GM19351 (cell line): ENCODE measurements around the gene STAMBP.
"Not testable (repeated sequence)": the region's sequence is repeated elsewhere in the genome, so short reads cannot be mapped to it uniquely, and the experiment has no call there.

Source experiments
- ATAC-seq: cut with Tn5 transposase; IDR thresholded peaks from one replicate; pipeline ENCODE4 v1.9.1; 2021; ENCODE audit warnings: mild to moderate bottlenecking, moderate library complexity; ENCODE audit not compliant: unreplicated experiment

STAMBP gene

DNA sequence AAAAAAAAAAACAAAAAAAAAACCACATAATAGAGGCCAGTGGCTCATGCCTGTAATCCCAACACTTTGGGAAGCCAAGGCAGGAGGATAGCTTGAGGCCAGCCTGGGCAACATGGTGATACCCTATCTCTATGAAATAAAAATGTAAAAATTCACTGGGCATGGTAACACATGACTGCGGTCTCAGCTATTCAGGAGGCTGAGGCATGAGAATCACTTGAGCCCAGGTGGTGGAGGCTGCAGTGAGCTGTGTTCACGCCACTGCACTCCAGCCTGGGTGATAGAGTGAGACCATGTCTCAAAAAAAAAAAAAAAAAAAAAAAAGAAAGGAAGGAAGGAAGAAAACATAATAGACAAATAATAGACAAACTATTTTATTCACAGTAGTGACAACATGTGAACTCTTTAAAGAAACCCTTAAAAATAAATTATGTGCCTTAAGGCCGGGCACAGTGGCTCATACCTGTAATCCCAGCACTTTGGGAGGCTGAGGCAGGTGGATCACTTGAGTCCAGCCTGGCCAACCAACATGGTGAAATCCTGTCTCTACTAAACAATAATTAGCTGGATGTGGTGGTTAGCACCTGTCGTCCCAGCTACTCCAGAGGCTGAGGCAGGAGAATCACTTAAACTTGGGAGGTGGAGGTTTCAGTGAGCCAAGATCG, 75.3 kb downstream of the STAMBP start:
- ATAC-seq, result not testable (repeated sequence)

DNA sequence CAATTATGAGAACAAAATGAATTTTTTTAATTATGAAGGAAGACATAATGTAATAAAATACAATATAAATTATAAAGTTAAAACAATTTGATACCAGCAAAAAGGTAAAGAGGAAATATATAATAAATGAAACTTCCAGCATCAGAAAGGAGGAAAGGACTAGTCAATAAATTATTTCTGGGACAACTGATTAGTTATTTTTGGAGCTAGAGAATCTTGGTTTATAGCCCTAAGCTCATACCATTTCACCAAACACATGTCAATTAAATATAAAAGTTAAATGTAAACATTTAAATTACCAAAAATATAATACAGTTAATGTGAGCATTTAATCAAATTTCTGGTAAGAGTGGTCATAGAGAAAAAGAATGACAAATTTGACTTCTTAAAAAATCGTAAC, 76.2 kb downstream of the STAMBP start:
- ATAC-seq, result no peak

DNA sequence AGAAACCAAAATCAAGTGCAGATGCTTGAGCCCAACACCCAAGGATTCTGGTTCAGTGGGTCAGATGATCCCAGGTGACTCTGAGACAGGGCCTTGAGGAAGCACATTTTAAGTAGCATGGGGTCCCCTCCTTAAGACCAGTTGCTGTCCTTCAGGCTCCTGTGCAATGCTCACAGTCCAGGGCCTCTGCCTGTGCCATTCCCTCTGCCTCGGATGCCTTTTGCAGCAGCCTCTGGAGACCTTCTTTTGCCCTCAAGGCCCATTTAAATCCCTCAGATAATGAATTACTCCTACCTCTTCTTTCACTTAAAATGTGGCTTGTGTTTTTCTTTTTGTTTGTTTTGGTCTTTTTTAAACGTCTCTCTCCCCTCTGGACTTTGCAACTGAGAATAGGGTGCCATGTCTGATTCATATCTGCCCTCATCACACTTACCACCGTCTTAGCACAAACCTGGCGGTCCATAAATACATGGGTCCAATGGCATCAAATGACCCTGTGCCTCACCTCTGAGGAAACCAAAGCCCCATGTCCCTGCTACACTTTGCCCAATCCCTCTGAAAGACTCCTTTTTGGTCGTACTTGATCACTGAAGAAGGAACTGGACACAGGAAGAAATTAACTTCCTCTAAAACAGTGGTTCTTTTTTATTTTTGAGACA, 78.2 kb downstream of the STAMBP start:
- no peak for ATAC-seq

DNA sequence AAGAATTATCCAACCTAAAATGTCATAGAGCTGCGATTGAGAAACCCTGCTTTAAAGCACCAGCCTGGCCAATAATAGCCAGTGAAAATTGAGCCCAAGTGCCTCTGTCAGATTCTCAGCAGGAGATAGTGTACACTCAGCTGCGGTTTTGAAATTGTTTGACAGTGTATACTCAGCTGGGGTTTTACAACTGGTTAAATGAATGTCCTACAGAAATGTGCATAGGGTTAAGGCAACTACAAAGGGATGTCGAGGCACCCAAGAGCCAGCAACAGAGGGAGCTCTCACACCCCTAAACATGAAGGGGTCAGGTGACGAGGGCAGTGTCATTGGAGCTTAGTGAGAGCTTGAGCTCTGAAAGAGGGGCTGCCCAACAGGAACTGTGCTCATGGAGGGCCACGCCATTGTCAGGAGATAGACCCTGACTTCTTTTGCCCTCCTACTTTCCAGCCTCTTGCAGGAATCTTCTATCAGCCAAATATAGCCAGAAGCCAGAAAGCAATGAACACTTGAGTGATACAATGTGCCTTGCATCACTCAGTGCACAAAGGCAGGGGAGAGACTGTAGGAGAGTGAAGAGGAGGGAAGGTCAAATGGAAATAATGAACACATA, 79.2 kb downstream of the STAMBP start:
- no peak for ATAC-seq

DNA sequence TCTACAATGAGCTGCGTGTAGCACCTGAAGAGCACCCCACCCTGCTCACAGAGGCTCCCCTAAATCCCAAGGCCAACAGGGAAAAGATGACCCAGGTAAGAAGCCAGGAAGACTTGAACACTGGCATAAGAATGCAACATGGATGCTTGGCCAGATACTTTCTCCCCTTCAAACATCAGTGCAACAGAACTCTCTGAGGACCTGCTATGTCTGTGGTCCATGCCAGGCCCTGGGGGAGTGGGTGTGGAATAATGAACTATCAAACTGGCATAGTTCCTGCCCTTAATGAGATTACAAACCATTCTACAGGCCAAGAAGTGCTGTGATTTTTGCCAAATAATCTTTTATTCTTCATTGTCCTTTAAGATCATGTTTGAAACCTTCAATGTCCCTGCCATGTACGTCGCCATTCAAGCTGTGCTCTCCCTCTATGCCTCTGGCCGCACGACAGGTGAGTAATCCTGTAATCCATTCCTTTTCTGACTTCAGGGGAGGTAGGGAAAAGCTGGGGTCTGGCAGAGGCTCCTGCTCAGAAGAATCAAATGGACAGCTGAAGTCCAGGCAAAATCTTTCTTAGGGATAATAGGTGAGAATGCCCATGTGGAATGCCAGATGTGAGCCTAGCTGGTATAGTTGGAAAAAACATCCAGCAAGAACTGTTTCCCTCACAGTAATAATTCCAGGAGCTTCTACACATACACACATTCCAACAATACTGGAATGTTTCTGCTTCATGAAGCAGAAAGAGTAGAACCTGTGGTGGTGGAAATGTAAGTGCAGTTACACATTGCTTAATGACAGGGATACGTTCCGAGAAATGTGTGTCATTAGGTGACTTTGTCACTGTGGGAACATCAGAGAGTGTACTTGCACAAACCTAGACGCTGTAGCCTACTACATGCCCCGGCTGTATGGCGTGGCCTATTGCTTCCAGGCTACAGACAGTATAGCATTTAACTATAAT, 80.2 kb downstream of the STAMBP start:
- ATAC-seq, result no peak

DNA sequence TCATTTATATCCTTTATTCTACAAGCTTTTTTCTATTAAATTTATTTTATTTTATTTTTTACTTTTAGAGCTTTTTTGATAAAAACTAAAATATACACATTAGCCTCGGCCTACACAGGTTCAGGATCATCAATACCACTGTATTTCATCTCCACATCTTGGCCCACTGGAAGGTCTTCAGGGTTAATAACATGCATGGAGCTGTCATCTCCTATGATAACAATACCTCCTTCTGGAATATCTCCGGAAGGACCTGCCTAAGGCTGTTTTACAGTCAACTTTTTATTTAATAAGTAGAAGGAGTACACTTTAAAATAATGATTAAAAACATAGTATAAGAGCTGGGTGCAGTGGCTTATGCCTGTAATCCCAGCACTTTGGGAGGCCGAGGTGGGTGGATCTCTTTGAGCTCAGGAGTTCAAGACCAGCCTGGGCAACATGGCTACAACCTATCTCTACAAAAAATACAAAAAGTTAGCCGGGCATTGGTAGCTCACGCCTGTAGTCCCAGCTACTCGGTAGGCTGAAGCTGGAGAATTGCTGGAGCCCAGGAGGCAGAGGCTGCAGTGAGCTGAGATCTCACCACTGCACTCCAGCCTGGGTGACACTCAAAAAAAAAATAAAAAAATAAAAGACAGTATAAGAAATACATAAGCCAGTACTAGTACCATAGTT, 82.2 kb downstream of the STAMBP start:
- ATAC-seq, result no peak

DNA sequence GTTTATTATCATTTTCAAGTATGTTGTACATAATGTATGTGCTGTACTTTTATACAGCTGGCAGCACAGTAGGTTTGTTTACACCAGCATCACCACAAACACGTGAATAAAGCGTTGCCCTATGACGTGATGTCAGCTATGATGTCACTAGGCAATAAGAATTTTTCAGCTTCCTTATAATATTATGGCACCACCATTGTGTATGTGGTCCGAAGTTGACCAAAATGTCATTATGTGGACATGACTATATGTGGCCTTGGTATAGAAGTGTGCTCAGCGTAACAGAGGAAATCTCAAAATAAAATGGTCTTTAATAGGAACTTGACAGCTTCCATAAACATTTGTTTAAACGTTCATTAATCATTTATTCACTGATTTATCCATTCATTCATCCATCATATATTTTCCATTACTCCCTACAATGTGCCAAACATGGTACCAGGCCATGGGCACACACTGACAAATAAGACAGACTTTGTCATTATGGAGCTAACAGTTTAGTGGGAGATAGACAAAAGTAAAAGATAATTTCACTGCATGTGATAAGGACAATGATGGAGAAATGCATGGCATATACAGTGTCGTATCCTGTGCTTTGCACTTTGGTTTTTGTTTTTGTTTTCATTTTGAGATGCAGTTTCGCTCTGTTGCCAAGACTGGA, 82.9 kb downstream of the STAMBP start:
- ATAC-seq, result no peak

DNA sequence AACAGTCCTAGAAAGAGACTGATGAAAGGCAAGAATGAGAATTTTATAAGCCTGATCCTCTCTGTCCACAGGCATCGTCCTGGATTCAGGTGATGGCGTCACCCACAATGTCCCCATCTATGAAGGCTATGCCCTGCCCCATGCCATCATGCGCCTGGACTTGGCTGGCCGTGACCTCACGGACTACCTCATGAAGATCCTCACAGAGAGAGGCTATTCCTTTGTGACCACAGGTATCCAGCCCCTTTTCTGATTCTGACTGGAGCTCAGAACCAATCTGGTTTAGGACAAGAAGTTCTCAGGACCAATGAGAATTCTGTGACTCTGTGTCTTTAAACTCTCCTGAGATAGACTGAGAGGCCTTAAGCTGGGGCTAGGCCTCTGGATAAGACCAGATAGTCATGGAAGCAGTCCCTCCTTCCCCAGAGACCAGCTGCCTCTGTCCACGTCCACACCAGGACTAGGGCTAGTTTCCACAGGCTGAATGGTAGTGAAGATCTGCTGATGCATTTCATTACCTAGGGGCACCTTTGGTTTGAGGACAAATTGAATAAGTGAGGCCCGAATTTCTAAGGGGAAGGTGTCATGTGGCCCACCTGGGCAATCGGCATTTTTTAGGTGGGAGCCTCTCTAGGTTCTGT, 84.8 kb downstream of the STAMBP start:
- ATAC-seq, result no peak

DNA sequence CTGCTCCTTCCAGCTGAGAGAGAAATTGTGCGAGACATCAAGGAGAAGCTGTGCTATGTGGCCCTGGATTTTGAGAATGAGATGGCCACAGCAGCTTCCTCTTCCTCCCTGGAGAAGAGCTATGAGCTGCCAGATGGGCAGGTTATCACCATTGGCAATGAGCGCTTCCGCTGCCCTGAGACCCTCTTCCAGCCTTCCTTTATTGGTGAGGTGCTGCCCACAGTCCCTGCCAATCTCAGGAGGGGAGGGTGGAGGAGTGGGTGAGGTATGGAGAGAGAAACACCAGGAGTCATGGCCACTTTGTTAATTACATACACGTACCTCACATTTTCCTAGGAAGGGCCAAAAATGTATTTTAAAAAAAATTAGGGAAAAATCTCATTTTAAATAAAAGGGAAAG, 85.9 kb downstream of the STAMBP start:
- no peak for ATAC-seq

DNA sequence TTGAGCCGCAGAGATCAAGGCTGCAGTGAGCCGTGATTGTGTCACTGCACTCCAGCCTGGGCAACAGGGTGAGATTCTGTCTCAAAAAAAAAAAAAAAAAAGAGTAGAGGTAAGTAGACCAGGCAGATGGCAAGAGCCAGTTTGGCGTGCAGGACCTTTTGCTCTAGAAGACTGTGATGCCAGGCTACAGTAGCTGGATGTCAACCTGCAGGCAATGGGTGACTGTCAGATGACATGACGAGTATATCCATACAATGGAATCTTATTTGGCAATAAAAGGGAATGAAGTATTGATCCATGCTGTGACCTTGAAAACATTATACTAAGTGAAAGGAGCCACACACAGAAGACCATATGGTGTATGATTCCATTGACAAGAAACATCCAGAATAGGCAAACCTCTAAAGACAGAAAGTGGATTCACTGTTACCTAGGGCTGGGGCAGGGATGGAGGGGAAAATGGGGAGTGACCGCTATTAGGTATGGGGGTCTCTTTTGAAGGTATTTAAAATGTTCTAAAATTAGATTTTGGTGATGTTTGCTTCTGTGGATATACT, 86.8 kb downstream of the STAMBP start:
- no peak for ATAC-seq

DNA sequence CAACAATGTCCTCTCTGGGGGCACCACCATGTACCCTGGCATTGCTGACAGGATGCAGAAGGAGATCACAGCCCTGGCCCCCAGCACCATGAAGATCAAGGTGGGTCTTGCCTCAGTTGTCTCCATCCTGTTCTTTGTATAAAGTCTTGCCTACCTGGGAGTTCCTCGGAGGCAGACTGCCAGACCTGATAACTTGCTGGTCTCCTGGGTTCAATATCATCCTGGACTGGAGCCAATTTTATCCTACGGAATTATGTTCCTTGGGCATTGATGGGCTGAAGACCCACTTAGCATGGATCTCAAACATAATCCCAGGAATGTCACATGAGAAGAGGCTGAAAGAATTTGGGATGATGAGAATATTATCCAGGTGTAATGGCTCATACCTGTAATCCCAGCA, 87.9 kb downstream of the STAMBP start:
- no peak for ATAC-seq

DNA sequence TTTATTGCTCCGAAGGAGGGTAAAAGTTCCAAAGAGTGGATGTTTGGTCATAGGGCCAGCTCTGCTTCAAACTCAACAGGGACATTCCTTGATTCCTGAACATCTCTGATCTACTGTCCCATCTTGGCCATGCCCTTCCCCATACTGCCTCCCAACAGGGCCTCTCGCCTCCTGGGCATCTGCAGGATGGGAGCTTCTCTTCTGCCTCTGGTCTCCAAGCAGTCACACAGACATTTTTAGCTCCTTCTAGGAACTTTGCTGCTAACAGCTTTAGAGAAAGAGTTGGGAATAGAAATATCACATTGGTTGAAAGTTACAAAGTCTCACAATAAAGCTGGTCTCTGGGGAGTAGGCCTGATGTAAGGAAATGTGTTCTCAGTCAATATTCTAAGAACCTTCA, 88.5 kb downstream of the STAMBP start:
- no peak for ATAC-seq

DNA sequence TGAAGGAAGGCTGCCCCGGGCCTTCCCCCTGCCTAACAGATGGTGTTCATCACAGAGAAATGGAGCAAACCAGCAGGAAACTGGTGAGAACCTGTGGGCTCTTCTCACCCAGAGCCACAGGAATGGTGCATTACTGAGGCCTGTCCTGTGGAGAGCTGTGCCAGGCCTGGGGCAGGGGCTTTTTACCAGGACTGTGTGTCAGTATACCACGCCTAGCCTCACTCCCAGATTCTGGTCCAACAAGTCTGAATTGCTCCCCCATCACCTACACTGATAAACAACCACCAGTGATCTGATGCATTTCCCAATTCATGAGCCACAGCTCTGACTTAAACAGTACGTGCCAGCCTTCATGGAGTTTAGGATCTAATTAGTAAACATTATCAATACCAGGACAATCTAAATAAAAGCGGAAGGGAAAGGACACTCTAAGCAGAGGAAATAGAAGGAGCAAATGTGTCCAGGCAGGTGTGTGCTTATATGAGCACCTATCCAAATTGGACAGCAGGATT, 89.0 kb downstream of the STAMBP start:
- no peak for ATAC-seq

DNA sequence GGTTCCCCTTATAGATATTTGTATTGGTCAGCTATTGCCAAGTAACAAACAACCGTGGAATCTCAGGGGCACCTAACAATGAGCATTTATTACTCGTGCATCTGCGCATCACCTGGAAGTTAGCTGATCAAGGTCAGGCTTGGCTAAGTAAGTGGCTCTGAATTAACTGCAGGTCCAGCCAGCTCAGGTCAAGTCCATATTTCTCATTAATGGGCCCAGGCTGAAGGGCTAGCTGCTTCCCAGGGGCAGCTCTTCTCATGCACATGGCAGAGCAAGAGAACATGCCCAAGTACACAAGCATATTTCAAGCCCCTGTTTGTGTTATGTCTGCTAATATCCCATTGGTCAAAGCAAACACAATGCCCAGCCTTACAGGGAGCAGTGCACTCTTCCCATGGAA, 90.1 kb downstream of the STAMBP start:
- ATAC-seq, result no peak

DNA sequence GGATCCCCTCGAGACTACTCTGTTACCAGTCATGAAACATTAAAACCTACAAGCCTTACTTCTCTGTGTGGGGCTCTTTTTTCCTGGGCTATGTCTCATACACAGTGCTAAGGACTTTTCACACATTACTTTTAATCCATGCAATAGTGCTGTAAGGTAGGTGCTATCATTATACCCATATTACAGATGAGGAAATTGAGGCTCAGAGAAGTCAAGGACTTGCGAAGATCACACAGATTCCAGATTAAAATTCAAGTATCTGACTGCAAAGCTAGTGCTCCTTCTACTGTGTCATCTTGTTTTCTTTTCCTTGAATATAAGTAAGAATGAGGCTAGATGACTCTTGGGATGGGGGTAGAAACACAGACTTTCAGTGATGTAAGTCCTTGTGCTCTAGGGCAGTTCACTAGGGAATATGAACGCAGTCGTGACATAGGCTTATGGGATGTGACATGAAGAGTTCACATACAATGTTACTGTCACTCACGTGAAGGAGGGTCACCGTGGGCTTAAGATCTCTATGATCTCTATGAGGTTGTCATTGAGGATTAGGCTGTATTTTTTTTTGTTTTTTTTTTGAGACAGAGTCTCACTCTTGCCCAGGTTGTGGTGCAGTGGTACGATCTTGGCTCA, 91.0 kb downstream of the STAMBP start:
- ATAC-seq, result no peak

DNA sequence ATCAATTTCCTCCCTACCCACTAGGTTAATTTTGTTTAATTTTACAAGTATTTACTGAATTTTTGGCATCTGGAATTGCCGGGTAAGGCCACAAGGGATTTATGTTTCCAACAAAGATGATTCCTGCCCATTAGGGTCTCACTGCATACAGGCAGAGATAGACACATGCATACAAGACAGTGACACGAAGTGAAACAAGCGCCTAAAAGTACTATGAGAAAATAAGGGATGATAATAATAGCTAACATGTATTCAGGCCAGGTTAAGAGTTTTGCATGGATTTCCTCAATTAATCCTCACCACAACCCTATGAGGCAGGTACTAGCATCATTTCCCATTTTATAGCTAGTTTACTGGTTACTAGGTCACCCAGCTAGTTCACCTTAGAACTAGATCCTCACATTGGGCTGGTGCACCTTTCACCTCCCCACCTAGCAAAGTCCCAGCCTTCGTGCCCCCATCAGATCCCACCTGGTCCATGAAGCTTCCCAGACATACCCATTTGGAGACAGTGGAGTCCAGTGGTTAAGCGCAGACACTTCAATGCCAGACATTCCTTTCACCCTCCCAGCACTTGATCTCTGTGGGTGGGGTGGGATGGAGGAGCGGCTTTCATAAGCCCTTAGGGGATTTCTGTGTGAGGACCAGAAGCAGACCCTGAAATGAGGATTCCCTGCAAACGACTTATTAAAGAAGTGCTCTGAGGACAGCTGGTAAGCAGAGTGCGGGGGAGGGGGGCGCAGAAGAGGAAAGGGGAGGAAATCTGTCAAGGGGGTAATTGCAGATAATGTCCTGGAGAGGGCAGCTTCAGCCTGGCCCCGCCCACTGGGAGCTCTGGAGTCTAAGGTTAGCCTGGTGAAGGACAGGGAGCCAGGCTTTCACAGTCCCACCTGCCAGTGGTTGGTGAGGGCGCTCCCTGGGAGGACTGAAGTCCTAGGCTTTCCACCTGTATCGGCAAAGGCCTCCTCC, 92.1 kb downstream of the STAMBP start:
- ATAC-seq, result no peak

DNA sequence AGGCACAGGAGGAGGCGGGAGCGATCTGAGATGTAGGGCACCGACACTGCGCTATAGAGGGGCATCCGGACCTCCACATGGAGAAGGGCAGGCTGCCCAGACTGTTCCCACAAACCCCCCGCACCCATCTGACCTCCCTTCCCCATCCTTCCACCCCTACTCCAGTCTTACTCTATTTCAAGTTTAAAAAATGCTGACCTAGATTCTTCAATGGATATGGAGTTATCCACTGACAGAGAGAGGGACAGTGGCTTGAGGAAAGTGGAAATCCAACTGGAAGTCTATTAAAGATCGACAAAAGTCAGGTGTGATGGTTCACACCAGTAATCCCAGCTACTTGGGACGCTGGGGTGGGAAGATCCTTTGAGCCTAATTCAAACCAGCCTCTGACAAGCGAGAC, 92.8 kb downstream of the STAMBP start:
- ATAC-seq, result no peak

DNA sequence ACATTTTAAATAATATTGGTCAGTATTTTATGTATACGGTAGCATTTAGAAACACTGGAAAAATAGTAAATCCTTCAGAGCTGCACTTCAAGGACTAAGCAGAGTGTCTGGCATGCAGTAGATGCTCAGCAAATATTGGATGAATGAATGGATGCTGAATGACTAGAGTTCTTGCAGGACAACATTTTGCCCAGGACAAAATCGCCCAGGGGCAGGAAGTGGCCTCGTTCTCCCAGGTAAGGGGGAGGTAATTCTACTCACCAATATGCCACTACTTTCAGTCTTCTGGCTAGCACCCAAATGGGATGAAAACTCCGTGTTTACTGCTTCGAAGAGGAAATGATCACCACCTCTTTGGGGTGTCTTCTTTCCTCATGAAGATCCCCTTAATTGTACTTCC, 93.9 kb downstream of the STAMBP start:
- ATAC-seq, result no peak
